ENCODE results near the gene PTPRN2. TPM values are rescaled to one million over a fixed set of nuclear protein-coding genes. Genes with fewer than 3 reads are reported as not detected.

PTPRN2 gene
- total and polyA plus RNA-seq, 2 of the 8 experiments (the other 6 are each of a cell fraction or from before 2014, with no cell fraction given) = 2.6 to 4.5 TPM

GRCh38 chr7:157554393-157555238, 1033.0 kb downstream of the PTPRN2 start (continued):
- TF ChIP-seq, protein P1, sequence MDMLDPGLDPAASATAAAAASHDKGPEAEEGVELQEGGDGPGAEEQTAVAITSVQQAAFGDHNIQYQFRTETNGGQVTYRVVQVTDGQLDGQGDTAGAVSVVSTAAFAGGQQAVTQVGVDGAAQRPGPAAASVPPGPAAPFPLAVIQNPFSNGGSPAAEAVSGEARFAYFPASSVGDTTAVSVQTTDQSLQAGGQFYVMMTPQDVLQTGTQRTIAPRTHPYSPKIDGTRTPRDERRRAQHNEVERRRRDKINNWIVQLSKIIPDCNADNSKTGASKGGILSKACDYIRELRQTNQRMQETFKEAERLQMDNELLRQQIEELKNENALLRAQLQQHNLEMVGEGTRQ (IDR thresholded peaks at IDR 0.05; ENCODE audit: low read length) = no peak
- TF ChIP-seq SP4 (IDR thresholded peaks at IDR 0.05; ENCODE audit: low read length) = no peak
- TF ChIP-seq TBP (IDR thresholded peaks at IDR 0.05; ENCODE audit: low read depth, low read length) = no peak
- no peak for TF ChIP-seq POLR2AphosphoS5 (IDR thresholded peaks at IDR 0.05; ENCODE audit: low read depth, low read length)
- TF ChIP-seq SIX5 (IDR thresholded peaks at IDR 0.05; ENCODE audit: low read depth, low read length) = no peak
- no peak for TF ChIP-seq MAFK (IDR thresholded peaks at IDR 0.05; ENCODE audit: low read depth, low read length)
- TF ChIP-seq JUN (IDR thresholded peaks at IDR 0.05; ENCODE audit: low read depth, low read length) = no peak

Data from H1 (cell line).